Measurements from ENCODE around the gene PPP1R14C. TPM values are rescaled to one million over a fixed set of nuclear protein-coding genes. Genes with fewer than 3 reads are reported as not detected.

Gene PPP1R14C
- total and polyA plus RNA-seq, 2 donors (not counting 3 experiments of a cell fraction or from before 2014, with no cell fraction given), result not detected

GRCh38 chr6:150230832-150231524, 88.1 kb downstream of the PPP1R14C start:
- Histone ChIP-seq H3K27ac (ENCODE audit: insufficient read depth, low read depth, low read length) (no peak overlapping the region), H3K4me2 (ENCODE audit: insufficient read depth, low read length) (no peak overlapping the region), H3K27me3 (ENCODE audit: control insufficient read depth in 2 of 2, insufficient read depth in 2 of 2, low read length in 2 of 2) (peaks cover 0 to 6% of the 10 kb centered on the region in 2 experiments), H3K4me3 (replicated peaks in 1 of 3; ENCODE audit: insufficient read depth in 1 of 3, low read depth in 1 of 3, low read length in 3 of 3) (no peak overlapping the region), H3K9ac (replicated peaks; ENCODE audit: extremely low read depth, insufficient read depth, low read length) (no peak overlapping the region), H3K9me1 (replicated peaks; ENCODE audit: control insufficient read depth, extremely low read depth, insufficient read depth, low read length) (no peaks in the 10 kb centered on the region), H3K9me3 (replicated peaks; ENCODE audit: control insufficient read depth, insufficient read depth, low read length) (no peaks in the 10 kb centered on the region), H2AFZ (ENCODE audit: low read depth, low read length) (no peak overlapping the region), H3K4me1 (ENCODE audit: control insufficient read depth, extremely low read depth, insufficient read depth, low read length) (no peaks in the 10 kb centered on the region), H3K36me3 (ENCODE audit: control insufficient read depth in 2 of 2, extremely low read depth in 1 of 2, insufficient read depth in 2 of 2, low read length in 2 of 2) (no peaks in the 10 kb centered on the region), H3K79me2 (ENCODE audit: control insufficient read depth, insufficient read depth, low read length) (no peaks in the 10 kb centered on the region), H4K20me1 (replicated peaks; ENCODE audit: control insufficient read depth, extremely low read depth, insufficient read depth, low read length) (no peaks in the 10 kb centered on the region)
- TF ChIP-seq POLR2A (IDR thresholded peaks at IDR 0.05; ENCODE audit: low read depth, low read length) (no peak), FOS (IDR thresholded peaks at IDR 0.05; ENCODE audit: borderline replicate concordance, insufficient read depth, low read length) (no peak), MAX (IDR thresholded peaks at IDR 0.05; ENCODE audit: insufficient read depth, insufficient read length) (no peak), GATA2 (IDR thresholded peaks at IDR 0.05; ENCODE audit: insufficient read depth, insufficient read length, low read depth, low read length) (no peak), JUN (IDR thresholded peaks at IDR 0.05; ENCODE audit: borderline replicate concordance, insufficient read depth, insufficient read length, low read depth) (no peak), MYC (IDR thresholded peaks at IDR 0.05; ENCODE audit: low read depth, low read length) (no peak)
- CTCF ChIA-PET, result interaction anchor here (1.6 kb wide), 1 partner anchor 20 kb away, joined by 4 read pairs; no protein-coding TSS in a partner anchor
- no TSS peak for BruUV-seq (replicated peaks)
- no peak for DNase-seq (ENCODE audit: low read depth, low spot score)
- POLR2A ChIA-PET, result no interaction called here
- intact Hi-C loops (cut with micrococcal nuclease) (no loop called here), dilution Hi-C loops (cut with MboI; ENCODE audit: extremely low pct_ligation_motif_present, low sequenced_read_pairs) (no loop called here)
- FAIRE-seq, result no peak

GRCh38 chr6:150231525-150231850, 88.6 kb downstream of the PPP1R14C start:
- Histone ChIP-seq H4K20me1 (replicated peaks; ENCODE audit: control insufficient read depth, extremely low read depth, insufficient read depth, low read length) (no peaks in the 10 kb centered on the region), H3K4me2 (ENCODE audit: insufficient read depth, low read length) (no peak overlapping the region), H3K27me3 (ENCODE audit: control insufficient read depth in 2 of 2, insufficient read depth in 2 of 2, low read length in 2 of 2) (peaks cover 0 to 6% of the 10 kb centered on the region in 2 experiments), H3K36me3 (ENCODE audit: control insufficient read depth in 2 of 2, extremely low read depth in 1 of 2, insufficient read depth in 2 of 2, low read length in 2 of 2) (no peaks in the 10 kb centered on the region), H3K9ac (replicated peaks; ENCODE audit: extremely low read depth, insufficient read depth, low read length) (no peak overlapping the region), H2AFZ (ENCODE audit: low read depth, low read length) (no peak overlapping the region), H3K27ac (ENCODE audit: insufficient read depth, low read depth, low read length) (no peak overlapping the region), H3K4me3 (replicated peaks in 1 of 3; ENCODE audit: insufficient read depth in 1 of 3, low read depth in 1 of 3, low read length in 3 of 3) (no peak overlapping the region), H3K9me3 (replicated peaks; ENCODE audit: control insufficient read depth, insufficient read depth, low read length) (no peaks in the 10 kb centered on the region), H3K79me2 (ENCODE audit: control insufficient read depth, insufficient read depth, low read length) (no peaks in the 10 kb centered on the region), H3K4me1 (ENCODE audit: control insufficient read depth, extremely low read depth, insufficient read depth, low read length) (no peaks in the 10 kb centered on the region), H3K9me1 (replicated peaks; ENCODE audit: control insufficient read depth, extremely low read depth, insufficient read depth, low read length) (no peaks in the 10 kb centered on the region)
- dilution Hi-C loops (cut with MboI; ENCODE audit: extremely low pct_ligation_motif_present, low sequenced_read_pairs) (no loop called here), intact Hi-C loops (cut with micrococcal nuclease) (no loop called here)
- TF ChIP-seq POLR2A (IDR thresholded peaks at IDR 0.05; ENCODE audit: low read depth, low read length) (no peak), JUN (IDR thresholded peaks at IDR 0.05; ENCODE audit: borderline replicate concordance, insufficient read depth, insufficient read length, low read depth) (no peak), GATA2 (IDR thresholded peaks at IDR 0.05; ENCODE audit: insufficient read depth, insufficient read length, low read depth, low read length) (no peak)
- no peak for FAIRE-seq
- no TSS peak for BruUV-seq (replicated peaks)
- no peak for DNase-seq (ENCODE audit: low read depth, low spot score)
- ChIA-PET POLR2A (no interaction called here), CTCF (interaction anchor here (1.6 kb wide), 1 partner anchor 20 kb away, joined by 4 read pairs; no protein-coding TSS in a partner anchor)

Data from endothelial cell of umbilical vein (primary cell).